Thymus (tissue), 11 donors: ENCODE results near the gene WEE1. TPM values are rescaled to one million over a fixed set of nuclear protein-coding genes. Genes with fewer than 3 reads are reported as not detected.
"Not testable (repeated sequence)": the region's sequence is repeated elsewhere in the genome, so short reads cannot be mapped to it uniquely, and the experiment has no call there.

ENCODE experiments used
- DNase-seq, 9 donors: peaks; one replicate each; pipeline ENCODE4 v3.0.0-alpha.2; 2013; ENCODE audit warnings: low spot score in 9 of 9, low read depth in 6 of 9, missing footprints in 1 of 9
- H3K27ac ChIP-seq, 2 donors: one replicate each; pipeline ENCODE4 v1.5.1; 2013; ENCODE audit warnings: control low read depth in 1 of 2, low read depth in 1 of 2, low read length in 1 of 2, mild to moderate bottlenecking in 1 of 2, moderate library complexity in 1 of 2
- H3K27me3 ChIP-seq, 2 donors: one replicate each; pipeline ENCODE4 v1.5.1; 2013; ENCODE audit warnings: low read length in 1 of 2; ENCODE audit not compliant: control insufficient read depth in 2 of 2, insufficient read depth in 1 of 2
- H3K36me3 ChIP-seq, 2 donors: one replicate each; pipeline ENCODE4 v1.5.1; 2013; ENCODE audit warnings: low read length in 1 of 2, mild to moderate bottlenecking in 1 of 2, moderate library complexity in 1 of 2; ENCODE audit not compliant: control insufficient read depth in 2 of 2, insufficient read depth in 2 of 2
- H3K4me1 ChIP-seq, 2 donors: one replicate each; pipeline ENCODE4 v1.5.1; 2013; ENCODE audit warnings: low read length in 2 of 2; ENCODE audit not compliant: control insufficient read depth in 2 of 2, insufficient read depth in 2 of 2
- H3K4me3 ChIP-seq, 2 donors: one replicate each; pipeline ENCODE4 v1.5.1; 2013; ENCODE audit warnings: low read length in 2 of 2, control low read depth in 1 of 2, mild to moderate bottlenecking in 1 of 2
- H3K9me3 ChIP-seq, 2 donors: one replicate each; pipeline ENCODE4 v1.5.1; 2013; ENCODE audit warnings: low read length in 1 of 2, mild to moderate bottlenecking in 1 of 2; ENCODE audit not compliant: control insufficient read depth in 2 of 2, insufficient read depth in 1 of 2
- WGBS: extraction: QIAGEN DNeasy Blood & Tissue Kit; methylation state at CpG from one replicate; pipeline ENCODE4 v1.1.7; 2013; 5-methylcytosine and 5-hydroxymethylcytosine counted together
- polyA plus RNA-seq: library from polyadenylated mRNA; stranded (reverse); fragments of 200-250 nt; gene quantifications from one replicate; pipeline ENCODE4 v1.2.3, GENCODE V29; 2013
- total RNA-seq: library from RNA; stranded (reverse); fragments of 120-200 nt; gene quantifications from one replicate; pipeline ENCODE4 v1.2.4, GENCODE V29; 2013
- donor health status: healthy.

The WEE1 gene
- total and polyA plus RNA-seq, 2 donors: 10.9 to 35.5 TPM

DNA sequence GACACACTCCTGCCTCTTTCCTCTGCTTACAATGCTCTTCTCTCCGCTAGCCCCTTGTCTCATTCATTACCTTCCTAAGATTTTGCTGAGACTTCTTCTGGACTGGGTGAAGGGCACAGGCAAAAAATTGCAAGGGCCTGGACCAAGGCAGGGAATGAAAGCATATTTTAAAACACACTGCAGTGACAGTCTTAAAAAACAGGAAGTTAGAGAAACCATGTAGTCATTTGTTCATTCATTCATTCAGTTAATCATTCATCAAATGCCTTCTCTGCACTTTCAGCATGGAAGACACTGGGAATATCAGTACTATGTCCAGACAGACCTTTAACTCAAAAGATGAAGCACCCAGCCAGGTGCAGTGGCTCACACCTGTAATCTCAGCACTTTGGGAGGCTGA is 45.5 kb downstream of the WEE1 start:
- no peaks in the 10 kb centered on the region for H3K36me3 ChIP-seq
- no peaks in the 10 kb centered on the region for H3K27me3 ChIP-seq
- peaks cover 0 to 9% of the 10 kb centered on the region in 2 donors for H3K4me1 ChIP-seq
- no peak for DNase-seq
- 100% methylated on average over 1 of the region's 1 CpG for WGBS
- H3K27ac ChIP-seq: no peak overlapping the region
- H3K4me3 ChIP-seq: no peak overlapping the region
- H3K9me3 ChIP-seq: peaks cover 0 to 4% of the 10 kb centered on the region in 2 donors

DNA sequence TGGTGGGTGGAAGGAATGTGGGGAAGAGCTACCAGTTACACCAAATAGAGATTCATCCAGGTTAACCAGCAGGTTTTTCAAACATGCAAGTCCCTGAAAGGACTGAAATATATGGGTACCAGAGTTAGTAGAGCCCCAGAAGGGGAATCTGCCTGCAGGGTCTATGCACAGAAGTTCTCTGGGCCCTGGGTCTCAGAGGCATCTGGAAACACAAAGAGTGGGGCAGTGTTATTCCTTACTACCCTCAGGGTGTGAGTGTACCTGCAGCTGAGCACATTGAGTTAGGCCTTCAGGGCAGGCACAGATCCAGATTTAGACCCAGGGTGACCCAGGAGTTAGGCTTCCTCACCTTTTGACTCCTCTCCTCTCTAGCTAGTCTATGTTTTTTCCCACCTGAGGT is 46.5 kb downstream of the WEE1 start:
- Histone ChIP-seq H3K27me3 (no peaks in the 10 kb centered on the region), H3K4me1 (peaks cover 0 to 3% of the 10 kb centered on the region in 2 donors), H3K36me3 (no peaks in the 10 kb centered on the region), H3K9me3 (peaks cover 0 to 4% of the 10 kb centered on the region in 2 donors), H3K27ac (no peak overlapping the region), H3K4me3 (no peak overlapping the region)
- DNase-seq: no peak

DNA sequence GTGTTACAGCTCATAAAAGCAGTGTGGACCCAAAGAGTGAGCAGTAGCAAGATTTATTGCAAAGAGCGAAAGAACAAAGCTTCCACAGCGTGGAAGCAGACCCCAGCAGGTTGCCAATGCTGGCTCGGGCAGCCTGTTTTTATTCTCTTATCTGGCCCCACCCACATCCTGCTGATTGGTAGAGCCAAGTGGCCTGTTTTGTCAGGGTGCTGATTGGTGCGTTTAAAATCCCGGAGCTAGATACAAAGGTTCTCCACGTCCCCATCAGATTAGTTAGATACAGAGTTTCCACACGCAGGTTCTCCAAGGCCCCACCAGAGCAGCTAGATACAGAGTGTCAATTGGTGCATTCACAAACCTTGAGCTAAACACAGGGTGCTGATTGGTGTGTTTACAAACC is 48.9 kb downstream of the WEE1 start:
- DNase-seq, H3K9me3 ChIP-seq, H3K27ac ChIP-seq, H3K27me3 ChIP-seq, H3K4me1 ChIP-seq, H3K4me3 ChIP-seq, H3K36me3 ChIP-seq: not testable (repeated sequence)
- WGBS: 88% methylated on average over 7 of the region's 7 CpGs

DNA sequence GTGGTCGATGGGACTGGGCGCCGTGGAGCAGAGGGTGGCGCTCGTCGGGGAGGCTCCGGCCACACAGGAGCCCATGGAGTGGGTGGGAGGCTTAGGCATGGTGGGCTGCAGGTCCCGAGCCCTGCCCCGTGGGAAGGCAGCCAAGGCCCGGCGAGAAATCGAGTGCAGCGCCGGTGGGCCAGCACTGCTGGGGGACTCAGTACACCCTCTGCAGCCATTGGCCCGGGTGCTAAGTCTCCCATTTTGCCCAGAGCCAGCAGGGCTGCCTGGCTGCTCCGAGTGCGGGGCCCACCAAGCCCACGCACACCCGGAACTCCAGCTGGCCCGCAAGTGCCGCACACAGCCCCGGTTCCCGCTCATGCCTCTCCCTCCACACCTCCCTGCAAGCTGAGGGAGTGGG is 49.6 kb downstream of the WEE1 start:
- H3K27me3 ChIP-seq, H3K9me3 ChIP-seq, H3K36me3 ChIP-seq, H3K27ac ChIP-seq, H3K4me1 ChIP-seq, DNase-seq, H3K4me3 ChIP-seq: not testable (repeated sequence)
- 98% methylated on average over 23 of the region's 23 CpGs for WGBS

DNA sequence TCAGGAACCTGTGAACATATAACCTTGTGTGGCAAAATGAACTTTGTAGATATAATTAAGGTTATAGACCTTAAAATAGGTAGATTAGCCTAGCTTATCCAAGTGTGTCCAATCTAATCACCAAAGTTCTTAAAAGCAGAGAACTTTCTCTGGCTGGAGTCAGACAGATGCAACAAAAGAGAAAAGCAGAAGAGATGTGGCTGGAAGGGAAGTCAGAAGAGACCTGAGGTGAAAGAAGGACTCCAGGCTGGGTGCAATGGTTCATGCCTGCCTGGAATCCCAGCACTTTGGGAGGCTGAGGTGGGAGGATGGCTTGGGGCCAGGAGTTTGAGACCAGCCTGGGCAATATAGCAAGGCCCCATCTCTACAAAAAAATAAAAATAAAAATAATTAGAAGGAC is 51.0 kb downstream of the WEE1 start:
- DNase-seq: no peak
- H3K36me3 ChIP-seq: no peaks in the 10 kb centered on the region
- H3K4me3 ChIP-seq: no peak overlapping the region
- H3K27ac ChIP-seq: no peak overlapping the region
- H3K27me3 ChIP-seq: no peaks in the 10 kb centered on the region
- H3K4me1 ChIP-seq: peaks cover 0 to 3% of the 10 kb centered on the region in 2 donors
- H3K9me3 ChIP-seq: peaks cover 0 to 4% of the 10 kb centered on the region in 2 donors

DNA sequence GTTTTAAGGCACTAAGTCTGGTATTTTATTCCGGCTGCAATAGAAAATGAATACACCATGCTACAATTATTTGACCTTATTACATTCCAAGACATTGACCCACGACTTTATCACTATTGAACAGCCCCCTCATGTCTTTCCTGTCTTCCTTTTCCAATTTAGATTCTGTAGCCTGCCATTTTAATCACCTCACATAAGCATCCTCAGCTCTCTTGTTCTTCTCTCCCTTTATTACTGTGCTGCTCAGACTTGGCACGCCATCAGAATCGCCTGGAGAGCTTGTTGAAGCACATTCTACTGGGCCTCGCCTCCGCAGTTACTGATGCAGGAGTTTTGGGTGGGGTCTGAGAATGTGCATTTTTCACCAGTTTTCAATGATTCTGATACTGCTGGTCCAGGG is 51.7 kb downstream of the WEE1 start:
- Histone ChIP-seq H3K4me1 (peaks cover 0 to 3% of the 10 kb centered on the region in 2 donors), H3K4me3 (no peak overlapping the region), H3K27ac (no peak overlapping the region), H3K36me3 (no peaks in the 10 kb centered on the region), H3K9me3 (no peaks in the 10 kb centered on the region), H3K27me3 (no peaks in the 10 kb centered on the region)
- WGBS: 78% methylated on average over 6 of the region's 6 CpGs
- no peak for DNase-seq

DNA sequence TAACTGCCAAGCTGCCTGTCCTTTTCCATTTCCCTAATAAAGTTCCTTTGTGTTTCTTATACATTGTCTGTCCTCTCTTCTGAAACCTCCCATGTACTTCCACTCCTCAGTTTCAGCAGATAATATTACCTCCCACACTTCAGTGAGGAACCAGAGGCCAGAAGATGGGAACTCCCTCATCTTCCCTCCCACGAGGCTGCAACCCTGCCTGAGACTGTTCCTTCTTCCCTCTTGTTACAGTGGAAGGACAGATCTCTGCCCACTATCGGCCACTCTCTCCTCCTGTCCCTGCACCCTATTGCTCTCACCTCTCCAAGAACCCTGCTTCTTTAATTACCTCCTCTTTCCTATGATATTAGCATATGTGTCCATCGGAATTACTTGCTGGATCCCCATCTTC is 52.3 kb downstream of the WEE1 start:
- Histone ChIP-seq H3K4me3 (no peak overlapping the region), H3K9me3 (no peaks in the 10 kb centered on the region), H3K27me3 (no peaks in the 10 kb centered on the region), H3K27ac (no peak overlapping the region), H3K4me1 (peaks cover 0 to 3% of the 10 kb centered on the region in 2 donors), H3K36me3 (no peaks in the 10 kb centered on the region)
- DNase-seq: no peak
- 87% methylated on average over 3 of the region's 3 CpGs for WGBS

DNA sequence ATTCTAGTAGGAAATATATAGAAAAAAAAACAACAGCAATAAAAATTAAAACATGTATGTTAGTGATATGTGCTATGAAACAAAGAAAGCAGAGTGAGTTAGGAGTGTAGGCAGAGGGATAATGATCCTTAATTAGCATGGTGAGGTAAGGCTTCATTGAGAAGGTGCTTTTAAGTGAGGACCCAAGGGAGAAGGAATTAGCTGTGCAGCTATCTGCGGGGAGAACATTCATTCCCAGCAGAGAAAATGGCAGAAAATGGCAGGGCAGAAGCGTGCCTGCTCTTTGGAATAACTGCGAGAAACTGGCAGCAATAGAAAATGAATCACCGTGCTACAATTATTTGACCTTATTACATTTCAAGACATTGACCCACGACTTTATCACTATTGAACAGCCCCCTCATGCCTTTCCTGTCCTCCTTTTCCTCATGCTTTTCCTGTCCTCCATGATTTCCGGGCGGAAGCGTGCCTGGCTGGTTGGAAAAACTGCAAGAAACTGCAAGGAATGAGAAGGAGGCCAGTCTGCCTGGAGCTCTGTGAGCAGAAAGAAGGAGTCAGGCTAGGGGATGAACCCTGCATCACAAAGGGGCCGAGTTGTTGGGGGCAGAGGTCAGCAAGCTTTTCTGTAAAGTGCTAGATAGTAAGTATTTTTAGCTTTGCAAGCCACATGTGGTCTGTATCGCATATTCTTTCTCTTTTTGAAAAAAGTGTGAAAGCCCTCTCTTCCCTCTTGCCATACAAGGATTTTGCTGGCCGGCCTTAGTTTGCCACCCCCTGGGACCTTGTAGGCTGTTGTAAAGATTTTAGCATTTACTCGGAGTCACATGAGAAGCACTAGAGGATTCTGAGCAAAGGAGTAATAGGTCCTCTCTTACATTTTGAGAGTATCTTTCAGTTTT is 53.3 kb downstream of the WEE1 start:
- Histone ChIP-seq H3K27me3 (no peaks in the 10 kb centered on the region), H3K27ac (no peak overlapping the region), H3K4me1 (peaks cover 0 to 3% of the 10 kb centered on the region in 2 donors), H3K36me3 (no peaks in the 10 kb centered on the region), H3K4me3 (no peak overlapping the region), H3K9me3 (no peaks in the 10 kb centered on the region)
- WGBS: 96% methylated on average over 12 of the region's 12 CpGs
- no peak for DNase-seq

DNA sequence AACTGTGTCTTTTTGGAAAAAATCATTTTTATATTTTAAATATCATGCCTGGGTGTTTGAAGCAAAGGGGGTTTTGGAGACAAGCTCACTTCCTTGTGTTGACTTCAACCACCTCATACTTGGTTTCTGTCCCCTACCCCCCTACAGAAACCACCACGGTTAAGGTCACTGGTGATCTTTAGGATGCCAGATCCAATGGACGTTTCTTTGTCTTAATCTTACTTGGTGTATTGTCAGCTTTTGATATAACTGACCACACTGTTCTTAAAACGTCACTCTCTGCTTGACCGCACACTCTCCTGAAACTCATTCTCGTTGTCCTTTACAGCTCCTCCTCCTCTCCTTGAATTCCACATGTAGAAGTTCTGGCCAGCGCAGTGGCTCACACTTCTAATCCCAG is 55.6 kb downstream of the WEE1 start:
- H3K27ac ChIP-seq: no peak overlapping the region
- H3K9me3 ChIP-seq: no peaks in the 10 kb centered on the region
- peaks cover 0 to 3% of the 10 kb centered on the region in 2 donors for H3K4me1 ChIP-seq
- H3K27me3 ChIP-seq: no peaks in the 10 kb centered on the region
- no peaks in the 10 kb centered on the region for H3K36me3 ChIP-seq
- no peak for DNase-seq
- no peak overlapping the region for H3K4me3 ChIP-seq
- whole genome bisulfite sequencing: 95% methylated on average over 6 of the region's 6 CpGs
